K562 (cell line): ENCODE measurements around the gene RREB1. TPM values are rescaled to one million over a fixed set of nuclear protein-coding genes. Genes with fewer than 3 reads are reported as not detected.

Experiments used
- ESRRA ChIP-seq: fragments of 450-650 bp; IDR thresholded peaks from 2 replicates; pipeline ENCODE4 v1.6.1; 2014; ENCODE audit warnings: low read depth, mild to moderate bottlenecking, moderate library complexity, borderline replicate concordance
- FOSL1 ChIP-seq: fragments of 200-800 bp; sonication (Bioruptor generic); conservative IDR thresholded peaks from 2 replicates; pipeline ENCODE4 v1.6.1; 2016; ENCODE audit warnings: missing genetic modification characterization, missing compliant biosample characterization
- FOXK2 ChIP-seq, 2 experiments: fragments of 450-650 bp; IDR thresholded peaks in 1 of 2; conservative IDR thresholded peaks in 1 of 2; 2 replicates each; pipeline ENCODE4 v1.6.1; 2016; ENCODE audit warnings: low read depth in 2 of 2, mild to moderate bottlenecking in 1 of 2
- HLTF ChIP-seq: fragments of 450-650 bp; IDR thresholded peaks from 2 replicates; pipeline ENCODE4 v1.6.1; 2016
- HOMEZ ChIP-seq: fragments of 250-450 bp; sonication (Bioruptor Pico); IDR thresholded peaks from 2 replicates; pipeline ENCODE4 v1.4.0; 2020; ENCODE audit warnings: mild to moderate bottlenecking, moderate library complexity
- LCOR ChIP-seq: sonication (generic); formaldehyde crosslinking; IDR thresholded peaks from 2 replicates; pipeline ENCODE4 v1.8.0; 2022; ENCODE audit warnings: mild to moderate bottlenecking, missing genetic modification reagents
- LEF1 ChIP-seq: fragments of 450-650 bp; IDR thresholded peaks from 2 replicates; pipeline ENCODE4 v1.6.1; 2016; ENCODE audit warnings: mild to moderate bottlenecking
- NUFIP1 ChIP-seq: fragments of 450-650 bp; IDR thresholded peaks from 2 replicates; pipeline ENCODE4 v1.6.1; 2018; ENCODE audit not compliant: partially characterized antibody
- PRPF4 ChIP-seq: fragments of 200-400 bp; formaldehyde crosslinking; IDR thresholded peaks from one replicate; pipeline ENCODE4 v1.6.1; 2017; ENCODE audit warnings: low read length, low read depth, mild to moderate bottlenecking; ENCODE audit not compliant: insufficient read depth, poor library complexity, severe bottlenecking
- RBM22 ChIP-seq: fragments of 200-400 bp; formaldehyde crosslinking; IDR thresholded peaks from 2 replicates; pipeline ENCODE4 v1.6.1; 2018; ENCODE audit warnings: low read length, low read depth; ENCODE audit not compliant: poor library complexity, severe bottlenecking
- SETDB1 ChIP-seq: IDR thresholded peaks from one replicate; pipeline ENCODE4 v1.6.1; 2012; ENCODE audit warnings: low read length, control low read depth, inconsistent platforms
- SMARCC2 ChIP-seq: fragments of 450-650 bp; IDR thresholded peaks from 2 replicates; pipeline ENCODE4 v1.6.1; 2017; ENCODE audit warnings: antibody characterized with exemption, moderate library complexity, mild to moderate bottlenecking, low read depth
- VEZF1 ChIP-seq: fragments of 200-800 bp; sonication (Bioruptor generic); IDR thresholded peaks from 2 replicates; pipeline ENCODE4 v1.6.1; 2017; ENCODE audit warnings: missing genetic modification characterization, missing compliant biosample characterization
- ZNF699 ChIP-seq: fragments of 250-450 bp; sonication (Bioruptor Pico); IDR thresholded peaks from 2 replicates; pipeline ENCODE4 v1.8.0; 2021; ENCODE audit warnings: mild to moderate bottlenecking, moderate library complexity; ENCODE audit not compliant: insufficient replicate concordance
- polyA plus RNA-seq, 8 experiments: library from polyadenylated mRNA; depleted of rRNA in 4 of 8; stranded (reverse) in 5 of 8; unstranded in 3 of 8; fragments of >200 nt; fragmentation: Nextera tagmentation in 2 of 8; fragmentation: Illumina TruSeq in 1 of 8; extraction: Ambion mirVana in 2 of 8; extraction: Trizol in 1 of 8; gene quantifications; 2 replicates each; pipeline versions ENCODE4 v1.2.1 to v1.2.3, GENCODE V29; 2011 to 2014; ENCODE audit warnings: inconsistent platforms in 1 of 8, missing spikeins in 1 of 8
- total RNA-seq, 7 experiments: library from RNA; depleted of rRNA in 6 of 7; stranded (reverse); fragments of >200 nt in 6 of 7; fragmentation: Illumina TruSeq in 2 of 7; extraction: Trizol in 2 of 7; gene quantifications; 2 replicates each; pipeline versions ENCODE4 v1.2.1 to v1.2.3, GENCODE V29; 2011 to 2021; ENCODE audit warnings: low replicate concordance in 1 of 7
- TF ChIP-seq, protein P1 (sequence below): fragments of 250-450 bp; sonication (Bioruptor Pico); IDR thresholded peaks from 2 replicates; pipeline ENCODE4 v1.4.0; 2020
- TF ChIP-seq, protein P2 (sequence below): sonication (generic); formaldehyde crosslinking; IDR thresholded peaks from 2 replicates; pipeline ENCODE4 v1.8.0; 2023; ENCODE audit warnings: missing genetic modification reagents, mild to moderate bottlenecking, borderline replicate concordance
- TF ChIP-seq, protein P3 (sequence below): fragments of 250-450 bp; sonication (Bioruptor Pico); IDR thresholded peaks from 2 replicates; pipeline ENCODE4 v1.8.0; 2021; ENCODE audit warnings: moderate library complexity, mild to moderate bottlenecking, inconsistent platforms

The RREB1 gene
- total and polyA plus RNA-seq, 9 of the 15 experiments (the other 6 are each of a cell fraction or from before 2014, with no cell fraction given): 3.3 to 64.2 (median 19.3) TPM

DNA sequence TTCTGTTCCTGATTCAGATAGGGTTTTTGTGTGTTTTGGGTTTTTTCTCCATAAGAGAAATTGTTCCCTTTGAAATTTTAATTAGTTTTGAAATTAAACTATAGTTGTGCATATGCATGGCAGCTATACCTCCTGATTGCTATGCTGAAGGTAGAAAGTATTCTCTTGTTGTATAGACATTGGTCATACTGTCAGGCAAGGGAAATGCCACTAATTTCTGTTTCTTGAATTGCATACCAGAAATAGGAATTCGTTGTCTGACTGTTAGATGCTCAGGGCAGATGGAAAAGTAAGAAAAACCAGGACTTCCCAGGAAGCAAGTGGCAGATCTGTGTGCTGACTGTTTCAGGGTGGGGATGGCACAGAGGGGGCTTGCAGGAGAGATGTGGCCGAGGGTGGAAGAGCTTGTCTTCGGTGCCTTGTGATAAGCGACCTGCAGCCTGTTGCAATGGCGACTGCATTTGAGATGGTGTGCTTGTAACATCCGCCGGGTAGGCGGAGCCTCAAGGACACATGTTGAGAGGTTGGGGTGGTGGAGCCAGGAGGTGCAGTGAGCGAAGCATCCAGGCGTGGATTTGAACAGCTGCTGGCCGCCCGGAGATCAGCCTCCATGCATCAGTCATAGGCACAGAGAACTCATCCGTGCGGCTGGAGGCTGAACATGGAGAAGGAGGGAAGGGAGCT is 42.8 kb downstream of the RREB1 start (continued):
- no peak for TF ChIP-seq VEZF1 (CRISPR knock-in tag)
- TF ChIP-seq FOSL1: no peak
- TF ChIP-seq NUFIP1: no peak
- TF ChIP-seq, protein P1, sequence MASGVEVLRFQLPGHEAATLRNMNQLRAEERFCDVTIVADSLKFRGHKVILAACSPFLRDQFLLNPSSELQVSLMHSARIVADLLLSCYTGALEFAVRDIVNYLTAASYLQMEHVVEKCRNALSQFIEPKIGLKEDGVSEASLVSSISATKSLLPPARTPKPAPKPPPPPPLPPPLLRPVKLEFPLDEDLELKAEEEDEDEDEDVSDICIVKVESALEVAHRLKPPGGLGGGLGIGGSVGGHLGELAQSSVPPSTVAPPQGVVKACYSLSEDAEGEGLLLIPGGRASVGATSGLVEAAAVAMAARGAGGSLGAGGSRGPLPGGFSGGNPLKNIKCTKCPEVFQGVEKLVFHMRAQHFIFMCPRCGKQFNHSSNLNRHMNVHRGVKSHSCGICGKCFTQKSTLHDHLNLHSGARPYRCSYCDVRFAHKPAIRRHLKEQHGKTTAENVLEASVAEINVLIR (CRISPR knock-in tag): no peak
- TF ChIP-seq SMARCC2: no peak
- TF ChIP-seq ESRRA: peak; percentile 37; the same call in 1 of the 2 replicates
- no peak for TF ChIP-seq HOMEZ (CRISPR knock-in tag)
- no peak for TF ChIP-seq ZNF699 (CRISPR knock-in tag)
- TF ChIP-seq LCOR (CRISPR knock-in tag): no peak
- TF ChIP-seq SETDB1: no peak
- TF ChIP-seq LEF1: no peak
- no peak for TF ChIP-seq RBM22
- TF ChIP-seq, protein P2, sequence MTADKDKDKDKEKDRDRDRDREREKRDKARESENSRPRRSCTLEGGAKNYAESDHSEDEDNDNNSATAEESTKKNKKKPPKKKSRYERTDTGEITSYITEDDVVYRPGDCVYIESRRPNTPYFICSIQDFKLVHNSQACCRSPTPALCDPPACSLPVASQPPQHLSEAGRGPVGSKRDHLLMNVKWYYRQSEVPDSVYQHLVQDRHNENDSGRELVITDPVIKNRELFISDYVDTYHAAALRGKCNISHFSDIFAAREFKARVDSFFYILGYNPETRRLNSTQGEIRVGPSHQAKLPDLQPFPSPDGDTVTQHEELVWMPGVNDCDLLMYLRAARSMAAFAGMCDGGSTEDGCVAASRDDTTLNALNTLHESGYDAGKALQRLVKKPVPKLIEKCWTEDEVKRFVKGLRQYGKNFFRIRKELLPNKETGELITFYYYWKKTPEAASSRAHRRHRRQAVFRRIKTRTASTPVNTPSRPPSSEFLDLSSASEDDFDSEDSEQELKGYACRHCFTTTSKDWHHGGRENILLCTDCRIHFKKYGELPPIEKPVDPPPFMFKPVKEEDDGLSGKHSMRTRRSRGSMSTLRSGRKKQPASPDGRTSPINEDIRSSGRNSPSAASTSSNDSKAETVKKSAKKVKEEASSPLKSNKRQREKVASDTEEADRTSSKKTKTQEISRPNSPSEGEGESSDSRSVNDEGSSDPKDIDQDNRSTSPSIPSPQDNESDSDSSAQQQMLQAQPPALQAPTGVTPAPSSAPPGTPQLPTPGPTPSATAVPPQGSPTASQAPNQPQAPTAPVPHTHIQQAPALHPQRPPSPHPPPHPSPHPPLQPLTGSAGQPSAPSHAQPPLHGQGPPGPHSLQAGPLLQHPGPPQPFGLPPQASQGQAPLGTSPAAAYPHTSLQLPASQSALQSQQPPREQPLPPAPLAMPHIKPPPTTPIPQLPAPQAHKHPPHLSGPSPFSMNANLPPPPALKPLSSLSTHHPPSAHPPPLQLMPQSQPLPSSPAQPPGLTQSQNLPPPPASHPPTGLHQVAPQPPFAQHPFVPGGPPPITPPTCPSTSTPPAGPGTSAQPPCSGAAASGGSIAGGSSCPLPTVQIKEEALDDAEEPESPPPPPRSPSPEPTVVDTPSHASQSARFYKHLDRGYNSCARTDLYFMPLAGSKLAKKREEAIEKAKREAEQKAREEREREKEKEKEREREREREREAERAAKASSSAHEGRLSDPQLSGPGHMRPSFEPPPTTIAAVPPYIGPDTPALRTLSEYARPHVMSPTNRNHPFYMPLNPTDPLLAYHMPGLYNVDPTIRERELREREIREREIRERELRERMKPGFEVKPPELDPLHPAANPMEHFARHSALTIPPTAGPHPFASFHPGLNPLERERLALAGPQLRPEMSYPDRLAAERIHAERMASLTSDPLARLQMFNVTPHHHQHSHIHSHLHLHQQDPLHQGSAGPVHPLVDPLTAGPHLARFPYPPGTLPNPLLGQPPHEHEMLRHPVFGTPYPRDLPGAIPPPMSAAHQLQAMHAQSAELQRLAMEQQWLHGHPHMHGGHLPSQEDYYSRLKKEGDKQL (CRISPR knock-in tag): no peak
- no peak for TF ChIP-seq HLTF
- peak; percentile 60 to 74; a peak in 3 of 4 replicates for TF ChIP-seq FOXK2 (conservative IDR thresholded peaks at IDR 0.05 in 1 of 2, IDR thresholded peaks at IDR 0.05 in 1 of 2; ENCODE audit: low read depth in 2 of 2)
- TF ChIP-seq, protein P3, sequence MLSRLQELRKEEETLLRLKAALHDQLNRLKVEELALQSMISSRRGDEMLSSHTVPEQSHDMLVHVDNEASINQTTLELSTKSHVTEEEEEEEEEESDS (CRISPR knock-in tag): no peak
- no peak for TF ChIP-seq PRPF4
